ENCODE results near the gene TSPAN18. TPM values are rescaled to one million over a fixed set of nuclear protein-coding genes. Genes with fewer than 3 reads are reported as not detected.

Gene TSPAN18
- total RNA-seq, 1 experiment from 2014 or later: 0.77 TPM

GRCh38 chr11:44754876-44755555 is 28.3 kb downstream of the TSPAN18 start:
- no peaks in the 10 kb centered on the region for H3K4me1 Mint-ChIP-seq (ENCODE audit: insufficient read depth, unreplicated experiment)
- H3K36me3 Mint-ChIP-seq (ENCODE audit: insufficient read depth, unreplicated experiment): no peaks in the 10 kb centered on the region
- intact Hi-C loops (cut with micrococcal nuclease): no loop called here
- H3K4me3 Mint-ChIP-seq (ENCODE audit: unreplicated experiment): no peak overlapping the region
- ChIA-PET POLR2A (interaction anchor here (0.8 kb wide), 1 partner anchor 10 kb away, joined by 3 read pairs; no protein-coding TSS in a partner anchor), CTCF (interaction anchor here (0.6 kb wide), 1 partner anchor 20 kb away, joined by 3 read pairs; no protein-coding TSS in a partner anchor)
- no TSS peak for BruUV-seq (replicated peaks)
- TF ChIP-seq CTCF (IDR thresholded peaks at IDR 0.05; ENCODE audit: unreplicated experiment): no peak
- H3K27me3 Mint-ChIP-seq (ENCODE audit: insufficient read depth, unreplicated experiment): peaks cover 52% of the 10 kb centered on the region
- H3K9me3 Mint-ChIP-seq (ENCODE audit: unreplicated experiment): no peaks in the 10 kb centered on the region
- H3K27ac Mint-ChIP-seq (ENCODE audit: low read depth, unreplicated experiment): no peak overlapping the region
- no peak for DNase-seq (ENCODE audit: unreplicated experiment)

DNA sequence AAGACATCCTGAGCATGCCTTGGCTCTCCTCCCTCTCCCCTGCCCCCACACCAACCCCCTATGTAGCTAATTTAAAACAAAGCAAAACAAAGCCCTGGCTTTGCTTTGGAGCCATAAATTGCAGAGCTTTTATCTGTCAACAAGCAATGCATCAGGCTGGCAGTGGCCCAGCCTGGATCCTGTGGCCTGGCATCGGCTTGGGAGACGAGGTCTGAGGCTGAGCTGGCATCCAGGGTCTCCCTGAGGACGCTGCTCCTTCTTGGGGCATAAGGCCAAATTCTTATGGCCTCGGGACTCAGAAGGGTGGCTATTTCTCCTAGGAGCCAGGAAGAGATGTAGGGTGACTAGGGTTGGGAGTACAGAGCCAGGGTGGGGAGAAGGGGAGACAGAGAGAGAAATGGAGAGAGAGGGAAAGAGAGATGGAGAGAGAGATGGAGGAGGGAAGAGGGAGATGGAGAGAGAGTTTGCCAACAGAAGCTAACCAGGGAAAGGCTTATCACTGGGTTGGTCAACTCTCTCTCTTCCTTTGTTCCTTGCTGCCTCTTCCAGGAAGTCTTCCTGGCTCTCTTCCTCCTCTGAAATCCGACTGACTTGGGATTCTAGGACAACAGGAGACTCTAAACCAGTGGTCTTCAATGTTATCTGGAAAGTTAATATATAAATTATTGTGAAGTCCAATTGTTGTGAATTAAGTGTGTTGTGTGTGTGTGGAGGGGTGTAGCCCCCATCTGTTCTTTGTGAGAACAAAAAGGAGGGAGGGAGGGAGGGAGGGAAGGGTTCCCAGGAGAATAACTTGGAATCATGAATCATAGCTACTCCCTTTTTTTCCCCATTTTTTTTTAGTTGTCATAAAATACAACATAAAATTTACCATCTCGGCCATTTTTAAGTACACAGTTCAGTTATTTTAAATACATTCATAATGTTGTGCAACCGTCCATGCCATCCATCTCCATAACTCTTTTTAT is 29.1 kb downstream of the TSPAN18 start:
- H3K4me1 Mint-ChIP-seq (ENCODE audit: insufficient read depth, unreplicated experiment): no peaks in the 10 kb centered on the region
- CTCF ChIA-PET: interaction anchor here (0.5 to 0.7 kb wide), 3 partner anchors 17 to 57 kb away, joined by 3 read pairs; no protein-coding TSS in a partner anchor
- H3K36me3 Mint-ChIP-seq (ENCODE audit: insufficient read depth, unreplicated experiment): no peaks in the 10 kb centered on the region
- no peak overlapping the region for H3K4me3 Mint-ChIP-seq (ENCODE audit: unreplicated experiment)
- intact Hi-C loops (cut with micrococcal nuclease): no loop called here
- H3K27me3 Mint-ChIP-seq (ENCODE audit: insufficient read depth, unreplicated experiment): peaks cover 56% of the 10 kb centered on the region
- no peak overlapping the region for H3K27ac Mint-ChIP-seq (ENCODE audit: low read depth, unreplicated experiment)
- BruUV-seq (replicated peaks): no TSS peak
- no peaks in the 10 kb centered on the region for H3K9me3 Mint-ChIP-seq (ENCODE audit: unreplicated experiment)
- POLR2A ChIA-PET: no interaction called here
- TF ChIP-seq CTCF (IDR thresholded peaks at IDR 0.05; ENCODE audit: unreplicated experiment): no peak
- DNase-seq (ENCODE audit: unreplicated experiment): peak; percentile 39

DNA sequence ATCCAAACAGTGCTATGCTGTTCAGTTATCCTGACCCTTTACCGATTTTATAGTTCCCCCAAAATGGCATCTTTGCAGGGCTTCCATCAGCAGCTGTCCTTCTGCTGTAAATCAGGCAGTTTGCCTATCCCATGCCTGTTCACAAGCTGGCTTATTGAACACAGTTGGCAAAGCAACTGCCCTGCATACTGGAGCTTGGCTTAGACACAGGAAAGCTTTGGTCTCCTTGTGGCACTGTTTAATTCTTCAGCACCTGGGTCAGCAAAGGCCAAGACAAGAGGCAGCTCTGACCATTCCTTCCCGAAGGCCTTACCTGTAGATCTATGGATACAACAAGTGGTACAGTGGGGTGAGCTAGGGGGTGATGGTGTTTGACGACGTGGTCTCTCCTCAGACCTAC is 32.2 kb downstream of the TSPAN18 start:
- DNase-seq (ENCODE audit: unreplicated experiment): no peak
- no peak overlapping the region for H3K4me3 Mint-ChIP-seq (ENCODE audit: unreplicated experiment)
- H3K27me3 Mint-ChIP-seq (ENCODE audit: insufficient read depth, unreplicated experiment): peaks cover 44% of the 10 kb centered on the region
- TF ChIP-seq CTCF (IDR thresholded peaks at IDR 0.05; ENCODE audit: unreplicated experiment): no peak
- ChIA-PET CTCF (interaction anchor here (1.2 to 1.7 kb wide), 2 partner anchors 16 to 153 kb away, joined by 3 to 4 read pairs; no protein-coding TSS in a partner anchor), POLR2A (no interaction called here)
- H3K27ac Mint-ChIP-seq (ENCODE audit: low read depth, unreplicated experiment): no peak overlapping the region
- BruUV-seq (replicated peaks): no TSS peak
- intact Hi-C loops (cut with micrococcal nuclease): no loop called here
- no peaks in the 10 kb centered on the region for H3K36me3 Mint-ChIP-seq (ENCODE audit: insufficient read depth, unreplicated experiment)
- H3K4me1 Mint-ChIP-seq (ENCODE audit: insufficient read depth, unreplicated experiment): peaks cover 5% of the 10 kb centered on the region
- H3K9me3 Mint-ChIP-seq (ENCODE audit: unreplicated experiment): no peaks in the 10 kb centered on the region

Data from MCF 10A (cell line).